H9 (cell line): Measurements from ENCODE around the gene CFDP1. TPM values are rescaled to one million over a fixed set of nuclear protein-coding genes. Genes with fewer than 3 reads are reported as not detected.

ENCODE experiments used
- DNase-seq: peaks from one replicate; pipeline ENCODE4 v3.0.0-alpha.2; 2017
- H2AFZ ChIP-seq: one replicate; pipeline ENCODE4 v1.6.1; 2013; ENCODE audit warnings: mild to moderate bottlenecking, low read length, control low read depth, moderate library complexity
- H2AK5ac ChIP-seq: 2 replicates; pipeline ENCODE4 v1.6.1; 2013; ENCODE audit warnings: low read length, control low read depth, mixed read lengths; ENCODE audit not compliant: insufficient read length
- H2BK120ac ChIP-seq: one replicate; pipeline ENCODE4 v1.6.1; 2013; ENCODE audit warnings: low read depth, mild to moderate bottlenecking, low read length, control low read depth, inconsistent platforms; ENCODE audit not compliant: poor library complexity, severe bottlenecking
- H2BK12ac ChIP-seq: 2 replicates; pipeline ENCODE4 v1.6.1; 2013; ENCODE audit warnings: low read length, control low read depth, mixed read lengths, low read depth; ENCODE audit not compliant: insufficient read length
- H2BK15ac ChIP-seq: 2 replicates; pipeline ENCODE4 v1.6.1; 2013; ENCODE audit warnings: low read depth, low read length, control low read depth
- H2BK20ac ChIP-seq: one replicate; pipeline ENCODE4 v1.6.1; 2013; ENCODE audit warnings: low read depth, mild to moderate bottlenecking, low read length, control low read depth, inconsistent platforms; ENCODE audit not compliant: poor library complexity, severe bottlenecking
- H2BK5ac ChIP-seq: 2 replicates; pipeline ENCODE4 v1.6.1; 2013; ENCODE audit warnings: low read length, control low read depth, mixed read lengths; ENCODE audit not compliant: insufficient read length
- H3K14ac ChIP-seq: 2 replicates; pipeline ENCODE4 v1.6.1; 2013; ENCODE audit warnings: low read length, control low read depth; ENCODE audit not compliant: insufficient read depth
- H3K18ac ChIP-seq: 2 replicates; pipeline ENCODE4 v1.6.1; 2013; ENCODE audit warnings: low read depth, mild to moderate bottlenecking, mixed read lengths, low read length, control low read depth; ENCODE audit not compliant: insufficient read length
- H3K23ac ChIP-seq: 2 replicates; pipeline ENCODE4 v1.6.1; 2013; ENCODE audit warnings: low read length, control low read depth, mixed read lengths, low read depth; ENCODE audit not compliant: insufficient read length
- H3K23me2 ChIP-seq: 2 replicates; pipeline ENCODE4 v1.6.1; 2013; ENCODE audit warnings: low read depth, mild to moderate bottlenecking, mixed read lengths, low read length, control low read depth; ENCODE audit not compliant: insufficient read length, poor library complexity, severe bottlenecking
- H3K27ac ChIP-seq: 2 replicates; pipeline ENCODE4 v1.5.1; 2013; ENCODE audit warnings: low read length, control low read depth, mixed read lengths, low read depth; ENCODE audit not compliant: insufficient read length
- H3K27me3 ChIP-seq: 2 replicates; pipeline ENCODE4 v1.6.1; 2013; ENCODE audit warnings: low read length, control low read depth, inconsistent platforms; ENCODE audit not compliant: insufficient read depth
- H3K4ac ChIP-seq: 2 replicates; pipeline ENCODE4 v1.6.1; 2013; ENCODE audit warnings: low read depth, mild to moderate bottlenecking, control low read depth, inconsistent platforms, low read length, moderate library complexity
- H3K4me1 ChIP-seq: 2 replicates; pipeline ENCODE4 v1.6.1; 2013; ENCODE audit warnings: low read length, control low read depth, inconsistent platforms; ENCODE audit not compliant: insufficient read depth
- H3K4me2 ChIP-seq: 2 replicates; pipeline ENCODE4 v1.6.1; 2013; ENCODE audit warnings: low read length, control low read depth, mixed read lengths; ENCODE audit not compliant: insufficient read length, insufficient read depth
- H3K56ac ChIP-seq: 2 replicates; pipeline ENCODE4 v1.6.1; 2013; ENCODE audit warnings: low read depth, mild to moderate bottlenecking, mixed read lengths, low read length, control low read depth; ENCODE audit not compliant: insufficient read length
- H3K79me1 ChIP-seq: 2 replicates; pipeline ENCODE4 v1.6.1; 2013; ENCODE audit warnings: low read depth, mild to moderate bottlenecking, moderate library complexity, low read length, control low read depth, inconsistent platforms; ENCODE audit not compliant: insufficient read depth, poor library complexity, severe bottlenecking
- H3K79me2 ChIP-seq: 2 replicates; pipeline ENCODE4 v1.6.1; 2013; ENCODE audit warnings: low read length, control low read depth, inconsistent platforms; ENCODE audit not compliant: insufficient read depth
- H3K9ac ChIP-seq: 2 replicates; pipeline ENCODE4 v1.6.1; 2013; ENCODE audit warnings: low read length, control low read depth, mixed read lengths; ENCODE audit not compliant: insufficient read length; ENCODE audit errors: extremely low read depth
- H3K9me3 ChIP-seq: one replicate; pipeline ENCODE4 v1.6.1; 2013; ENCODE audit warnings: low read depth, low read length, inconsistent platforms; ENCODE audit not compliant: control insufficient read depth
- H3T11ph ChIP-seq: one replicate; pipeline ENCODE4 v1.6.1; 2013; ENCODE audit warnings: mild to moderate bottlenecking, low read length, control low read depth, inconsistent platforms
- H4K20me1 ChIP-seq: one replicate; pipeline ENCODE4 v1.6.1; 2013; ENCODE audit not compliant: control insufficient read depth, insufficient read length, insufficient read depth
- H4K5ac ChIP-seq: 2 replicates; pipeline ENCODE4 v1.6.1; 2013; ENCODE audit warnings: low read depth, mild to moderate bottlenecking, mixed read lengths, low read length, control low read depth; ENCODE audit not compliant: insufficient read length
- H4K8ac ChIP-seq: replicated peaks from 2 replicates; pipeline ENCODE4 v1.6.1; 2013; ENCODE audit warnings: low read length, control low read depth, mixed read lengths, low read depth; ENCODE audit not compliant: insufficient read length
- H4K91ac ChIP-seq: 2 replicates; pipeline ENCODE4 v1.6.1; 2013; ENCODE audit warnings: low read depth, mild to moderate bottlenecking, moderate library complexity, mixed read lengths, low read length, control low read depth; ENCODE audit not compliant: insufficient read length
- H3K27ac Mint-ChIP-seq, 3 experiments: 2 replicates in 2 of 3; 3 replicates in 1 of 3; pipeline ENCODE4 v1.8.0; 2020 to 2021; ENCODE audit warnings: mixed read lengths in 3 of 3, mild to moderate bottlenecking in 1 of 3, moderate library complexity in 1 of 3
- H3K27me3 Mint-ChIP-seq: 2 replicates; pipeline ENCODE4 v1.8.0; 2021; ENCODE audit warnings: low read depth, mild to moderate bottlenecking, moderate library complexity, mixed read lengths
- H3K36me3 Mint-ChIP-seq, 3 experiments: 2 replicates in 2 of 3; 3 replicates in 1 of 3; pipeline ENCODE4 v1.8.0; 2020 to 2021; ENCODE audit warnings: low read depth in 3 of 3, mixed read lengths in 3 of 3; ENCODE audit not compliant: insufficient read depth in 1 of 3
- H3K4me1 Mint-ChIP-seq, 2 experiments: 2 replicates each; pipeline ENCODE4 v1.8.0; 2020; ENCODE audit warnings: mixed read lengths in 2 of 2
- H3K4me3 Mint-ChIP-seq, 2 experiments: 2 replicates in 1 of 2; 3 replicates in 1 of 2; pipeline ENCODE4 v1.8.0; 2020 to 2021; ENCODE audit warnings: mild to moderate bottlenecking in 2 of 2, mixed read lengths in 2 of 2, moderate library complexity in 1 of 2
- H3K9me3 Mint-ChIP-seq, 2 experiments: 2 replicates in 1 of 2; 3 replicates in 1 of 2; pipeline ENCODE4 v1.8.0; 2020; ENCODE audit warnings: mild to moderate bottlenecking in 2 of 2, mixed read lengths in 2 of 2, moderate library complexity in 1 of 2
- CTCF ChIP-seq: fragments of 200-600 bp; sonication (generic); conservative IDR thresholded peaks from 3 replicates; pipeline ENCODE4 v1.8.0; 2021; ENCODE audit warnings: antibody characterized with exemption, mild to moderate bottlenecking
- WGBS: extraction: QIAGEN DNeasy Blood & Tissue Kit; methylation state at CpG from one replicate; pipeline ENCODE4 v1.1.7; 2013; ENCODE audit warnings: missing lambda C conversion rate, low lambda C conversion rate, mixed read lengths; ENCODE audit not compliant: insufficient read length; ENCODE audit errors: extremely low coverage; 5-methylcytosine and 5-hydroxymethylcytosine counted together
- total RNA-seq: library from RNA; stranded (reverse); gene quantifications from 2 replicates; pipeline ENCODE4 v1.2.1, GENCODE V29; 2021

The CFDP1 gene
- total RNA-seq, 1 experiment from 2014 or later = 89.2 TPM

DNA sequence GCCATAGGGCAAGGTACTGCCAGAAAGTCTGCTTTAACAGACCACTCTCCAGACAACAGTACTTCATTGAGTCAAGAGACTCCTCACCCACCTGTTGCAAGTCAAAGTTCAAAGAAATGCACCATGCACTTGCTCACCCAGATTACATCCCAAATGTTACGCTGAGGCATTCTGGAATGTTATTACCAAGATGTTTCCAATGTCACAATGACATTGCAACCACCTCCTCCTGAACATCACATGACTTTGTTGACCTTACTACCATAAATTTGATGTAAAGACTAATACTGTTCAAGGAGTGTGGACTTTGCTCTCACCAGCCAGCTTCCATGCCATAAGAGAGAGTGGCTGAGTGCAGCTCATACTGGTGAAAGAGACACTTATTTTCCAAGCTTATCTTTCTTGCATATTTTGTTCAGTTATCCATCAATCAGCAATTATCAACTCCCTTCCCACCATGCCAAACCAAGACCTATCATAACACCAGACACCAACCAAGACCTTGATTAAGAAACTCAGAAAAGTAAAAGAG lies 123.3 kb downstream of the CFDP1 start:
- no peak overlapping the region for H3K9ac ChIP-seq
- no peak overlapping the region for H3K27ac Mint-ChIP-seq
- no peak overlapping the region for H2BK120ac ChIP-seq
- H3K4me1 ChIP-seq = no peaks in the 10 kb centered on the region
- H3K79me1 ChIP-seq = no peaks in the 10 kb centered on the region
- H4K20me1 ChIP-seq = no peaks in the 10 kb centered on the region
- no peak overlapping the region for H3K18ac ChIP-seq
- no peak overlapping the region for H3K27ac ChIP-seq
- no peak overlapping the region for H3K14ac ChIP-seq
- no peaks in the 10 kb centered on the region for H3K9me3 Mint-ChIP-seq
- no peak overlapping the region for H3K56ac ChIP-seq
- no peak overlapping the region for H2BK20ac ChIP-seq
- no peak overlapping the region for H2AFZ ChIP-seq
- no peak overlapping the region for H4K91ac ChIP-seq
- WGBS = no CpG with 5 or more reads among the region's 1 CpG
- no peak overlapping the region for H4K8ac ChIP-seq
- no peak overlapping the region for H2BK15ac ChIP-seq
- TF ChIP-seq CTCF = no peak
- H2BK12ac ChIP-seq = no peak overlapping the region
- no peak for DNase-seq
- H4K5ac ChIP-seq = no peak overlapping the region
- no peaks in the 10 kb centered on the region for H3K27me3 Mint-ChIP-seq
- H3K4ac ChIP-seq = no peak overlapping the region
- H2AK5ac ChIP-seq = no peak overlapping the region
- no peaks in the 10 kb centered on the region for H3K23me2 ChIP-seq
- H3K4me1 Mint-ChIP-seq = peaks cover 4 to 12% of the 10 kb centered on the region in 2 experiments; a peak in 2 of 4 replicates
- H3K36me3 Mint-ChIP-seq = peaks cover 2 to 12% (median 10%) of the 10 kb centered on the region in 3 experiments; a peak in 6 of 7 replicates
- no peaks in the 10 kb centered on the region for H3K79me2 ChIP-seq
- no peak overlapping the region for H2BK5ac ChIP-seq
- H3T11ph ChIP-seq = no peak overlapping the region
- no peak overlapping the region for H3K4me2 ChIP-seq
- H3K23ac ChIP-seq = no peak overlapping the region
- no peaks in the 10 kb centered on the region for H3K27me3 ChIP-seq
- H3K4me3 Mint-ChIP-seq = no peak overlapping the region
- H3K9me3 ChIP-seq = no peaks in the 10 kb centered on the region
